Upper lobe of right lung (tissue), 1 donor: Measurements from ENCODE around the gene BLOC1S1. TPM values are rescaled to one million over a fixed set of nuclear protein-coding genes. Genes with fewer than 3 reads are reported as not detected.

Experiments used
- ATAC-seq: fragments of 200-7000 bp; cut with Tn5 transposase; one replicate; pipeline ENCODE4 v1.9.1; 2020; ENCODE audit warnings: mild to moderate bottlenecking, moderate library complexity
- DNase-seq: peaks from one replicate; pipeline ENCODE4 v3.0.0-alpha.2; 2020
- H3K27ac ChIP-seq: fragments of 200-600 bp; one replicate; pipeline ENCODE4 v1.8.0; 2022
- H3K27me3 ChIP-seq: fragments of 200-600 bp; one replicate; pipeline ENCODE4 v1.8.0; 2022; ENCODE audit warnings: mild to moderate bottlenecking
- H3K36me3 ChIP-seq: fragments of 200-600 bp; one replicate; pipeline ENCODE4 v1.8.0; 2022
- H3K4me1 ChIP-seq: fragments of 200-600 bp; one replicate; pipeline ENCODE4 v1.8.0; 2022
- H3K4me3 ChIP-seq: fragments of 200-600 bp; one replicate; pipeline ENCODE4 v1.8.0; 2022; ENCODE audit warnings: mild to moderate bottlenecking
- H3K9me3 ChIP-seq: fragments of 200-600 bp; one replicate; pipeline ENCODE4 v1.8.0; 2022
- intact Hi-C: fragments of 100-400 bp; cut with DNase I; formaldehyde crosslinking; loops from one replicate; pipeline ENCODE4 v1.11.0; 2022
- total RNA-seq: library from RNA; stranded (reverse); fragmentation: NEBNext Ultra II Directional; extraction: Animal tissue kit (Norgen Biotek cat#: 25700); gene quantifications from one replicate; pipeline ENCODE4 v1.2.1, GENCODE V29; 2021
- TF ChIP-seq, protein P1 (sequence below): fragments of 200-600 bp; IDR thresholded peaks from one replicate; pipeline ENCODE4 v1.8.0; 2022; ENCODE audit warnings: antibody characterized with exemption
- donor health status: DM: no; HTN: yes; CAD: no; lungs with severe emphysema.

The BLOC1S1 gene
- total RNA-seq, 1 donor from 2014 or later, result 129 TPM

DNA sequence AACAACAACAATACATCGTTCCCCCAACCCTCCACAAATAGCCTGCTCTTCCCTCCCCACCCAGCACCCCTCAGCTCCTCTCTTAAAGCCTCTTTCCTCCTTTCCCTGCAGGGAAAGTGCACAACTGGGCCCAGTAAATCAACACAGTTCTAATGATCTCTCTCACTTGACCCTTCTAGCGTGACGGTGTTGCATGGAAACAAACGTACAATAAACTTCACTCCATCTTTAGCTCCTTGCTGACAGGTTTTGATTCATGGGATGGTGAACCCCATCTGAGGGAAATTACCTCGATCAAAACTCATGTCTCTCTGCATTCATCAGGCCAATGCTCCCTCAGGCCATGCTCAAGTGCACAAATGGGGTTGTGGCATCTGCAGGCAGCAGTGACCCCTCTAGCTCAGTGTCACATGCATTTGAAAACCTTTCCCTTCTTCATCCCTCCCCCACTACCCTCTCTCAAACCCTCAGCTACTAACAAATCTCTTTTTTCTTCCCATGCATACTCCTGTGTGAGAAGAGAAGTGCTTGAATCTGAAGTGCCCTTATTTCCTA lies 50.0 kb downstream of the BLOC1S1 start:
- no peaks in the 10 kb centered on the region for H3K9me3 ChIP-seq
- peaks cover 40% of the 10 kb centered on the region for H3K36me3 ChIP-seq
- ATAC-seq (no peak), DNase-seq (no peak)
- intact Hi-C loops, result no loop called here
- H3K27me3 ChIP-seq, result no peaks in the 10 kb centered on the region
- H3K27ac ChIP-seq, result no peak overlapping the region
- H3K4me1 ChIP-seq, result no peaks in the 10 kb centered on the region
- no peak overlapping the region for H3K4me3 ChIP-seq
- TF ChIP-seq, protein P1, sequence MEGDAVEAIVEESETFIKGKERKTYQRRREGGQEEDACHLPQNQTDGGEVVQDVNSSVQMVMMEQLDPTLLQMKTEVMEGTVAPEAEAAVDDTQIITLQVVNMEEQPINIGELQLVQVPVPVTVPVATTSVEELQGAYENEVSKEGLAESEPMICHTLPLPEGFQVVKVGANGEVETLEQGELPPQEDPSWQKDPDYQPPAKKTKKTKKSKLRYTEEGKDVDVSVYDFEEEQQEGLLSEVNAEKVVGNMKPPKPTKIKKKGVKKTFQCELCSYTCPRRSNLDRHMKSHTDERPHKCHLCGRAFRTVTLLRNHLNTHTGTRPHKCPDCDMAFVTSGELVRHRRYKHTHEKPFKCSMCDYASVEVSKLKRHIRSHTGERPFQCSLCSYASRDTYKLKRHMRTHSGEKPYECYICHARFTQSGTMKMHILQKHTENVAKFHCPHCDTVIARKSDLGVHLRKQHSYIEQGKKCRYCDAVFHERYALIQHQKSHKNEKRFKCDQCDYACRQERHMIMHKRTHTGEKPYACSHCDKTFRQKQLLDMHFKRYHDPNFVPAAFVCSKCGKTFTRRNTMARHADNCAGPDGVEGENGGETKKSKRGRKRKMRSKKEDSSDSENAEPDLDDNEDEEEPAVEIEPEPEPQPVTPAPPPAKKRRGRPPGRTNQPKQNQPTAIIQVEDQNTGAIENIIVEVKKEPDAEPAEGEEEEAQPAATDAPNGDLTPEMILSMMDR, result no peak

GRCh38 chr12:55767156-55767555 lies 51.3 kb downstream of the BLOC1S1 start:
- no peaks in the 10 kb centered on the region for H3K27me3 ChIP-seq
- intact Hi-C loops, result no loop called here
- TF ChIP-seq, protein P1, result no peak
- H3K4me1 ChIP-seq, result no peaks in the 10 kb centered on the region
- peaks cover 44% of the 10 kb centered on the region for H3K36me3 ChIP-seq
- H3K9me3 ChIP-seq, result no peaks in the 10 kb centered on the region
- ATAC-seq (no peak), DNase-seq (no peak)
- H3K4me3 ChIP-seq, result no peak overlapping the region
- H3K27ac ChIP-seq, result no peak overlapping the region

Other genes with a start within 250 kb of the BLOC1S1 start
- gene OR6C70, start 245.9 kb upstream of the BLOC1S1 start, total RNA-seq, result not detected
- not detected for gene OR6C68, start 223.7 kb upstream of the BLOC1S1 start, total RNA-seq
- not detected for gene OR6C4, start 166.4 kb upstream of the BLOC1S1 start, total RNA-seq
- not detected for gene OR2AP1, start 143.6 kb upstream of the BLOC1S1 start, total RNA-seq
- not detected for gene OR10P1, start 79.2 kb upstream of the BLOC1S1 start, total RNA-seq
- 14.7 TPM for gene ITGA7, start 8.1 kb upstream of the BLOC1S1 start, total RNA-seq
- 6.0 TPM for gene RDH5, start 4.3 kb downstream of the BLOC1S1 start, total RNA-seq
- gene CD63, start 13.0 kb downstream of the BLOC1S1 start, total RNA-seq, result 1,158 TPM
- gene GDF11, start 27.1 kb downstream of the BLOC1S1 start, total RNA-seq, result 5.8 TPM
- gene SARNP, start 101.7 kb downstream of the BLOC1S1 start, total RNA-seq, result 43.6 TPM
- gene ORMDL2, start 102.0 kb downstream of the BLOC1S1 start, total RNA-seq, result 49.2 TPM
- 42.7 TPM for gene DNAJC14, start 113.5 kb downstream of the BLOC1S1 start, total RNA-seq
- 30.2 TPM for gene MMP19, start 126.9 kb downstream of the BLOC1S1 start, total RNA-seq
- 29.1 TPM for gene PYM1, start 211.8 kb downstream of the BLOC1S1 start, total RNA-seq
- gene DGKA, start 215.1 kb downstream of the BLOC1S1 start, total RNA-seq, result 29.0 TPM
- gene PMEL, start 250.0 kb downstream of the BLOC1S1 start, total RNA-seq, result 4.9 TPM